Measurements from ENCODE around the gene PROSER2.

DNA sequence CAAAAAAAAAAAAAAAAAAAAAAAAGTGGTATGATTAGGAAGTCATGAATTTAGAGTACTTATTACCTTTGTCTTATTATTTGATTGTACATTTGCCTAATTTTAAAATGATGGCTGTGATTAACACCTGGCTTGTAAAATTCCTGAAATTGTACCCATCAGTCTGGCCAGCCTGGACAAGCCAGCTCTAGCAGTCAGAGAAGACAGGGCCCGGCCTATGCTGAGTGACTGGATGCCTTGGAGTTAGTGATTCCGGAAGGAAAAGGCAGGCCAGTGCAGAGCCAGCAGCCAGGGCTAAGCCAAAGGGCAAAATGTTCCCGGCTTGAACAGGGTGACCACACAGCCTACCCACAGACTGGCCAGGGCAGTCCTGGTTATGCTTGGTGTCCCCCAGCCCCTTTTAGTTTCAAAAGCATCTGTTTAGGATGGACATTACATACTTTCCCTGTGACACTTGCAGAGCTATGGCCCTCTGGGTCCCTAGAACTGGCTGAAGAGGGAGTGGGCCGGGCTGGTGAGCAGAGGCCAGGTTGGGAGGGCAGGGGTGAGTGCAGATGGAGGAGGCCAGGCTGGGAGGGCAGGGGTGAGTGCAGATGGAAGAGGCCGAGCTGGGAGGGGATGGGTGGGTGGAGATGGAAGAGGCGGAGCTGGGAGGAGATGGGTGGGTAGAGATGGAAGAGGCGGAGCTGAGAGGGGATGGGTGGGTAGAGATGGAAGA is 61.7 kb downstream of the PROSER2 start:
- no peak for TF ChIP-seq CTCF (IDR thresholded peaks at IDR 0.05)
- no peak for TF ChIP-seq EZH2 (IDR thresholded peaks at IDR 0.05; ENCODE audit: borderline replicate concordance, insufficient read depth, low read depth, low read length, poor library complexity, severe bottlenecking)
